ENCODE measurements around the gene NDUFS8. TPM values are rescaled to one million over a fixed set of nuclear protein-coding genes. Genes with fewer than 3 reads are reported as not detected.

NDUFS8 gene
- total RNA-seq, 1 experiment from 2014 or later: 221 TPM

DNA sequence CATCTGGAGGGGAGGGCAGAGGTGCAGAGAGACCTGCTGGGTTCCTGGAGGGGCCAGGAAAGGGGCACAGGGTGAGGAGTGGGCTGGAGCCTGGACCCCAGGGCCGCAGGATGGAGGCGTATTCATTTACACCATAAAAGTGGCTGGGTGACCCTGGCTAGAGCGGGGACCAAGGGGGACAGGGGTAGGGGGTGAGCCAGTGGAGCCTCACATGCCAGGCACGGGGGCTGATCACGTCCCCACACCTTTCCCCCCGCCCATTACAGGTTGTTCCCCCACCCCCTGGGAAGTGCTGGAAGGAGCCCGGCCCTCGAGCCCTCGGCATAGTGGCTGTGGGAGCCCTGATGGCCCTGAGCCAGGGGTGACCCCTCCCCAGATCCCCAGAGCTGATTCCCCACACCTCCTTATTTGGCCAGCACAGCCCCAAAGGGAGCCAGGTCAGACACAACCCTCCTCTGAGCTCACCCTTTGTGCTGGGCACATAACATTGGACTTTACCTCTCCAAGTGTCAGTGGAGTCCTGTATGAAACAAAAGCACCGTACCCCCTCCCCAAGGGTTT is 9.1 kb downstream of the NDUFS8 start:
- Mint-ChIP-seq H3K36me3 (no peaks in the 10 kb centered on the region; the same call in 1 of the 2 replicates), H3K4me1 (peaks cover 15% of the 10 kb centered on the region), H3K27me3 (ENCODE audit: low read depth) (no peaks in the 10 kb centered on the region), H3K27ac (peak overlapping the region; percentile 84; the same call in 1 of the 2 replicates), H3K4me3 (peak overlapping the region; percentile 55), H3K9me3 (no peaks in the 10 kb centered on the region)
- POLR2A ChIA-PET: interaction anchor here (0.6 to 1.8 kb wide), 3 partner anchors 17 to 460 kb away, joined by 4 to 5 read pairs (median 5); no protein-coding TSS in a partner anchor
- TF ChIP-seq, protein P1, sequence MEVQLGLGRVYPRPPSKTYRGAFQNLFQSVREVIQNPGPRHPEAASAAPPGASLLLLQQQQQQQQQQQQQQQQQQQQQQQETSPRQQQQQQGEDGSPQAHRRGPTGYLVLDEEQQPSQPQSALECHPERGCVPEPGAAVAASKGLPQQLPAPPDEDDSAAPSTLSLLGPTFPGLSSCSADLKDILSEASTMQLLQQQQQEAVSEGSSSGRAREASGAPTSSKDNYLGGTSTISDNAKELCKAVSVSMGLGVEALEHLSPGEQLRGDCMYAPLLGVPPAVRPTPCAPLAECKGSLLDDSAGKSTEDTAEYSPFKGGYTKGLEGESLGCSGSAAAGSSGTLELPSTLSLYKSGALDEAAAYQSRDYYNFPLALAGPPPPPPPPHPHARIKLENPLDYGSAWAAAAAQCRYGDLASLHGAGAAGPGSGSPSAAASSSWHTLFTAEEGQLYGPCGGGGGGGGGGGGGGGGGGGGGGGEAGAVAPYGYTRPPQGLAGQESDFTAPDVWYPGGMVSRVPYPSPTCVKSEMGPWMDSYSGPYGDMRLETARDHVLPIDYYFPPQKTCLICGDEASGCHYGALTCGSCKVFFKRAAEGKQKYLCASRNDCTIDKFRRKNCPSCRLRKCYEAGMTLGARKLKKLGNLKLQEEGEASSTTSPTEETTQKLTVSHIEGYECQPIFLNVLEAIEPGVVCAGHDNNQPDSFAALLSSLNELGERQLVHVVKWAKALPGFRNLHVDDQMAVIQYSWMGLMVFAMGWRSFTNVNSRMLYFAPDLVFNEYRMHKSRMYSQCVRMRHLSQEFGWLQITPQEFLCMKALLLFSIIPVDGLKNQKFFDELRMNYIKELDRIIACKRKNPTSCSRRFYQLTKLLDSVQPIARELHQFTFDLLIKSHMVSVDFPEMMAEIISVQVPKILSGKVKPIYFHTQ (CRISPR knock-in tag; IDR thresholded peaks at IDR 0.05): 0 out of 2 replicates have a peak, but pooled peaks have one; percentile 63
- TF ChIP-seq ZNF232 (CRISPR knock-in tag; IDR thresholded peaks at IDR 0.05) (no peak), CREM (CRISPR knock-in tag; IDR thresholded peaks at IDR 0.05) (no peak), TEAD4 (CRISPR knock-in tag; IDR thresholded peaks at IDR 0.05) (no peak)
- TF ChIP-seq, protein P2, sequence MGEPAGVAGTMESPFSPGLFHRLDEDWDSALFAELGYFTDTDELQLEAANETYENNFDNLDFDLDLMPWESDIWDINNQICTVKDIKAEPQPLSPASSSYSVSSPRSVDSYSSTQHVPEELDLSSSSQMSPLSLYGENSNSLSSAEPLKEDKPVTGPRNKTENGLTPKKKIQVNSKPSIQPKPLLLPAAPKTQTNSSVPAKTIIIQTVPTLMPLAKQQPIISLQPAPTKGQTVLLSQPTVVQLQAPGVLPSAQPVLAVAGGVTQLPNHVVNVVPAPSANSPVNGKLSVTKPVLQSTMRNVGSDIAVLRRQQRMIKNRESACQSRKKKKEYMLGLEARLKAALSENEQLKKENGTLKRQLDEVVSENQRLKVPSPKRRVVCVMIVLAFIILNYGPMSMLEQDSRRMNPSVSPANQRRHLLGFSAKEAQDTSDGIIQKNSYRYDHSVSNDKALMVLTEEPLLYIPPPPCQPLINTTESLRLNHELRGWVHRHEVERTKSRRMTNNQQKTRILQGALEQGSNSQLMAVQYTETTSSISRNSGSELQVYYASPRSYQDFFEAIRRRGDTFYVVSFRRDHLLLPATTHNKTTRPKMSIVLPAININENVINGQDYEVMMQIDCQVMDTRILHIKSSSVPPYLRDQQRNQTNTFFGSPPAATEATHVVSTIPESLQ (CRISPR knock-in tag; IDR thresholded peaks at IDR 0.05): no peak
- ATAC-seq: no peak
- no peak for DNase-seq (ENCODE audit: low spot score)
- CTCF ChIA-PET: interaction anchor here (0.8 to 3.1 kb wide), 6 partner anchors 10 to 167 kb away, joined by 3 to 11 read pairs (median 3); partner anchors contain the start of gene ALDH3B1

- POLR2A ChIA-PET: interaction anchor here (0.6 to 1.8 kb wide), 4 partner anchors 16 to 495 kb away, joined by 3 to 5 read pairs (median 4); no protein-coding TSS in a partner anchor
- no peaks in the 10 kb centered on the region for H3K9me3 Mint-ChIP-seq
- H3K27ac Mint-ChIP-seq: peak overlapping the region; percentile 84
Observed at GRCh38 chr11:68040101-68040956, 9.8 kb downstream of the NDUFS8 start.

GRCh38 chr11:68040957-68041591 is 10.6 kb downstream of the NDUFS8 start:
- ChIA-PET CTCF (interaction anchor here (0.9 to 2.0 kb wide), 8 partner anchors 8 to 161 kb away, joined by 3 to 8 read pairs (median 4); no protein-coding TSS in a partner anchor), POLR2A (interaction anchor here (1.0 to 1.8 kb wide), 2 partner anchors 87 to 496 kb away, joined by 3 to 4 read pairs; no protein-coding TSS in a partner anchor)
- Mint-ChIP-seq H3K4me3 (no peak overlapping the region), H3K9me3 (no peaks in the 10 kb centered on the region), H3K36me3 (no peaks in the 10 kb centered on the region), H3K27me3 (ENCODE audit: low read depth) (no peaks in the 10 kb centered on the region), H3K4me1 (peaks cover 15% of the 10 kb centered on the region), H3K27ac (no peak overlapping the region)
- ATAC-seq (no peak), DNase-seq (ENCODE audit: low spot score) (no peak)
- TF ChIP-seq TCF7 (CRISPR knock-in tag; IDR thresholded peaks at IDR 0.05; ENCODE audit: low read depth) (no peak), RORB (CRISPR knock-in tag; IDR thresholded peaks at IDR 0.05) (no peak), ZNF396 (CRISPR knock-in tag; IDR thresholded peaks at IDR 0.05; ENCODE audit: borderline replicate concordance) (no peak), NFYB (CRISPR knock-in tag; conservative IDR thresholded peaks at IDR 0.05; ENCODE audit: low read depth) (no peak), ZNF423 (CRISPR knock-in tag; IDR thresholded peaks at IDR 0.05) (no peak)
- TF ChIP-seq, protein P3, sequence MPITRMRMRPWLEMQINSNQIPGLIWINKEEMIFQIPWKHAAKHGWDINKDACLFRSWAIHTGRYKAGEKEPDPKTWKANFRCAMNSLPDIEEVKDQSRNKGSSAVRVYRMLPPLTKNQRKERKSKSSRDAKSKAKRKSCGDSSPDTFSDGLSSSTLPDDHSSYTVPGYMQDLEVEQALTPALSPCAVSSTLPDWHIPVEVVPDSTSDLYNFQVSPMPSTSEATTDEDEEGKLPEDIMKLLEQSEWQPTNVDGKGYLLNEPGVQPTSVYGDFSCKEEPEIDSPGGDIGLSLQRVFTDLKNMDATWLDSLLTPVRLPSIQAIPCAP (CRISPR knock-in tag; IDR thresholded peaks at IDR 0.05): no peak
- TF ChIP-seq, protein P4, sequence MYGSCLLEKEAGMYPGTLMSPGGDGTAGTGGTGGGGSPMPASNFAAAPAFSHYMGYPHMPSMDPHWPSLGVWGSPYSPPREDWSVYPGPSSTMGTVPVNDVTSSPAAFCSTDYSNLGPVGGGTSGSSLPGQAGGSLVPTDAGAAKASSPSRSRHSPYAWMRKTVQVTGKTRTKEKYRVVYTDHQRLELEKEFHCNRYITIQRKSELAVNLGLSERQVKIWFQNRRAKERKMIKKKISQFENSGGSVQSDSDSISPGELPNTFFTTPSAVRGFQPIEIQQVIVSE (CRISPR knock-in tag; IDR thresholded peaks at IDR 0.05; ENCODE audit: borderline replicate concordance): no peak
- TF ChIP-seq, protein P5, sequence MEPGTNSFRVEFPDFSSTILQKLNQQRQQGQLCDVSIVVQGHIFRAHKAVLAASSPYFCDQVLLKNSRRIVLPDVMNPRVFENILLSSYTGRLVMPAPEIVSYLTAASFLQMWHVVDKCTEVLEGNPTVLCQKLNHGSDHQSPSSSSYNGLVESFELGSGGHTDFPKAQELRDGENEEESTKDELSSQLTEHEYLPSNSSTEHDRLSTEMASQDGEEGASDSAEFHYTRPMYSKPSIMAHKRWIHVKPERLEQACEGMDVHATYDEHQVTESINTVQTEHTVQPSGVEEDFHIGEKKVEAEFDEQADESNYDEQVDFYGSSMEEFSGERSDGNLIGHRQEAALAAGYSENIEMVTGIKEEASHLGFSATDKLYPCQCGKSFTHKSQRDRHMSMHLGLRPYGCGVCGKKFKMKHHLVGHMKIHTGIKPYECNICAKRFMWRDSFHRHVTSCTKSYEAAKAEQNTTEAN (CRISPR knock-in tag; IDR thresholded peaks at IDR 0.05): no peak
- TF ChIP-seq, protein P6, sequence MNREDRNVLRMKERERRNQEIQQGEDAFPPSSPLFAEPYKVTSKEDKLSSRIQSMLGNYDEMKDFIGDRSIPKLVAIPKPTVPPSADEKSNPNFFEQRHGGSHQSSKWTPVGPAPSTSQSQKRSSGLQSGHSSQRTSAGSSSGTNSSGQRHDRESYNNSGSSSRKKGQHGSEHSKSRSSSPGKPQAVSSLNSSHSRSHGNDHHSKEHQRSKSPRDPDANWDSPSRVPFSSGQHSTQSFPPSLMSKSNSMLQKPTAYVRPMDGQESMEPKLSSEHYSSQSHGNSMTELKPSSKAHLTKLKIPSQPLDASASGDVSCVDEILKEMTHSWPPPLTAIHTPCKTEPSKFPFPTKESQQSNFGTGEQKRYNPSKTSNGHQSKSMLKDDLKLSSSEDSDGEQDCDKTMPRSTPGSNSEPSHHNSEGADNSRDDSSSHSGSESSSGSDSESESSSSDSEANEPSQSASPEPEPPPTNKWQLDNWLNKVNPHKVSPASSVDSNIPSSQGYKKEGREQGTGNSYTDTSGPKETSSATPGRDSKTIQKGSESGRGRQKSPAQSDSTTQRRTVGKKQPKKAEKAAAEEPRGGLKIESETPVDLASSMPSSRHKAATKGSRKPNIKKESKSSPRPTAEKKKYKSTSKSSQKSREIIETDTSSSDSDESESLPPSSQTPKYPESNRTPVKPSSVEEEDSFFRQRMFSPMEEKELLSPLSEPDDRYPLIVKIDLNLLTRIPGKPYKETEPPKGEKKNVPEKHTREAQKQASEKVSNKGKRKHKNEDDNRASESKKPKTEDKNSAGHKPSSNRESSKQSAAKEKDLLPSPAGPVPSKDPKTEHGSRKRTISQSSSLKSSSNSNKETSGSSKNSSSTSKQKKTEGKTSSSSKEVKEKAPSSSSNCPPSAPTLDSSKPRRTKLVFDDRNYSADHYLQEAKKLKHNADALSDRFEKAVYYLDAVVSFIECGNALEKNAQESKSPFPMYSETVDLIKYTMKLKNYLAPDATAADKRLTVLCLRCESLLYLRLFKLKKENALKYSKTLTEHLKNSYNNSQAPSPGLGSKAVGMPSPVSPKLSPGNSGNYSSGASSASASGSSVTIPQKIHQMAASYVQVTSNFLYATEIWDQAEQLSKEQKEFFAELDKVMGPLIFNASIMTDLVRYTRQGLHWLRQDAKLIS (CRISPR knock-in tag; IDR thresholded peaks at IDR 0.05; ENCODE audit: borderline replicate concordance): no peak

More at GRCh38 chr11:68040101-68040956, 9.8 kb downstream of the NDUFS8 start:
- TF ChIP-seq ETV6 (CRISPR knock-in tag; IDR thresholded peaks at IDR 0.05): peak; percentile 68; the same call in 1 of the 2 replicates
- no peak for TF ChIP-seq ZBTB21 (CRISPR knock-in tag; IDR thresholded peaks at IDR 0.05; ENCODE audit: borderline replicate concordance)
- DNase-seq (ENCODE audit: low spot score) (peak; percentile 52), ATAC-seq (peak; percentile 34)
- CTCF ChIA-PET: interaction anchor here (0.9 to 3.1 kb wide), 5 partner anchors 9 to 162 kb away, joined by 3 to 11 read pairs (median 3); partner anchors contain the start of gene ALDH3B1
- Mint-ChIP-seq H3K27me3 (ENCODE audit: low read depth) (no peaks in the 10 kb centered on the region), H3K4me3 (peak overlapping the region; percentile 42), H3K36me3 (no peaks in the 10 kb centered on the region), H3K4me1 (peaks cover 15% of the 10 kb centered on the region)

All from WTC11 (cell line).